Measurements from ENCODE around the gene MAPK14.

MAPK14 gene

GRCh38 chr6:36114798-36115408 is 87.3 kb downstream of the MAPK14 start:
- H3K9me3 Mint-ChIP-seq (ENCODE audit: low read depth) = no peaks in the 10 kb centered on the region
- peak overlapping the region; percentile 82 for H3K27ac Mint-ChIP-seq
- peak overlapping the region; percentile 35 for H3K4me3 Mint-ChIP-seq
- peaks cover 5% of the 10 kb centered on the region for H3K36me3 Mint-ChIP-seq
- no peaks in the 10 kb centered on the region for H3K27me3 Mint-ChIP-seq
- peaks cover 79% of the 10 kb centered on the region for H3K4me1 Mint-ChIP-seq (ENCODE audit: low read depth)

- Mint-ChIP-seq H3K27me3 (no peaks in the 10 kb centered on the region), H3K4me3 (peak overlapping the region; percentile 40), H3K4me1 (ENCODE audit: low read depth) (peaks cover 79% of the 10 kb centered on the region), H3K9me3 (ENCODE audit: low read depth) (no peaks in the 10 kb centered on the region), H3K36me3 (peaks cover 5% of the 10 kb centered on the region), H3K27ac (peak overlapping the region; percentile 41)
Observed at GRCh38 chr6:36115412-36115811, 87.8 kb downstream of the MAPK14 start.

- Mint-ChIP-seq H3K27me3 (no peaks in the 10 kb centered on the region), H3K4me3 (peak overlapping the region; percentile 51), H3K36me3 (peaks cover 5% of the 10 kb centered on the region), H3K27ac (peak overlapping the region; percentile 64), H3K9me3 (ENCODE audit: low read depth) (no peaks in the 10 kb centered on the region), H3K4me1 (ENCODE audit: low read depth) (peaks cover 87% of the 10 kb centered on the region)
Observed at GRCh38 chr6:36116066-36116864, 88.7 kb downstream of the MAPK14 start.

- H3K4me1 Mint-ChIP-seq (ENCODE audit: low read depth) = peaks cover 94% of the 10 kb centered on the region
- peaks cover 5% of the 10 kb centered on the region for H3K36me3 Mint-ChIP-seq
- H3K9me3 Mint-ChIP-seq (ENCODE audit: low read depth) = no peaks in the 10 kb centered on the region
- peak overlapping the region; percentile 30 for H3K27ac Mint-ChIP-seq
- H3K27me3 Mint-ChIP-seq = no peaks in the 10 kb centered on the region
- H3K4me3 Mint-ChIP-seq = peak overlapping the region; percentile 51
Observed at GRCh38 chr6:36116943-36117342, 89.3 kb downstream of the MAPK14 start.

- peaks cover 94% of the 10 kb centered on the region for H3K4me1 Mint-ChIP-seq (ENCODE audit: low read depth)
- peak overlapping the region; percentile 68 for H3K27ac Mint-ChIP-seq
- H3K36me3 Mint-ChIP-seq = peaks cover 5% of the 10 kb centered on the region
- H3K27me3 Mint-ChIP-seq = no peaks in the 10 kb centered on the region
- H3K9me3 Mint-ChIP-seq (ENCODE audit: low read depth) = no peaks in the 10 kb centered on the region
- H3K4me3 Mint-ChIP-seq = peak overlapping the region; percentile 59
Observed at GRCh38 chr6:36117658-36118549, 90.3 kb downstream of the MAPK14 start.

GRCh38 chr6:36118550-36119107 is 91.0 kb downstream of the MAPK14 start:
- peak overlapping the region; percentile 59 for H3K4me3 Mint-ChIP-seq
- peaks cover 5% of the 10 kb centered on the region for H3K36me3 Mint-ChIP-seq
- H3K9me3 Mint-ChIP-seq (ENCODE audit: low read depth) = no peaks in the 10 kb centered on the region
- H3K27ac Mint-ChIP-seq = peak overlapping the region; percentile 68
- no peaks in the 10 kb centered on the region for H3K27me3 Mint-ChIP-seq
- peaks cover 95% of the 10 kb centered on the region for H3K4me1 Mint-ChIP-seq (ENCODE audit: low read depth)

GRCh38 chr6:36119209-36119608 is 91.6 kb downstream of the MAPK14 start:
- Mint-ChIP-seq H3K27ac (peak overlapping the region; percentile 68), H3K4me1 (ENCODE audit: low read depth) (peaks cover 94% of the 10 kb centered on the region), H3K9me3 (ENCODE audit: low read depth) (no peaks in the 10 kb centered on the region), H3K4me3 (peak overlapping the region; percentile 59), H3K27me3 (no peaks in the 10 kb centered on the region), H3K36me3 (peaks cover 5% of the 10 kb centered on the region)

GRCh38 chr6:36120018-36120417 is 92.4 kb downstream of the MAPK14 start:
- H3K9me3 Mint-ChIP-seq (ENCODE audit: low read depth) = no peaks in the 10 kb centered on the region
- peaks cover 90% of the 10 kb centered on the region for H3K4me1 Mint-ChIP-seq (ENCODE audit: low read depth)
- no peaks in the 10 kb centered on the region for H3K27me3 Mint-ChIP-seq
- H3K36me3 Mint-ChIP-seq = peaks cover 5% of the 10 kb centered on the region
- peak overlapping the region; percentile 86 for H3K4me3 Mint-ChIP-seq
- H3K27ac Mint-ChIP-seq = peak overlapping the region; percentile 98

- Mint-ChIP-seq H3K9me3 (ENCODE audit: low read depth) (no peaks in the 10 kb centered on the region), H3K4me3 (peak overlapping the region; percentile 86), H3K27ac (peak overlapping the region; percentile 98), H3K36me3 (peaks cover 5% of the 10 kb centered on the region), H3K27me3 (no peaks in the 10 kb centered on the region), H3K4me1 (ENCODE audit: low read depth) (peaks cover 85% of the 10 kb centered on the region)
Observed at GRCh38 chr6:36120539-36120938, 92.9 kb downstream of the MAPK14 start.

GRCh38 chr6:36120979-36121786 is 93.6 kb downstream of the MAPK14 start:
- Mint-ChIP-seq H3K9me3 (ENCODE audit: low read depth) (no peaks in the 10 kb centered on the region), H3K27ac (peak overlapping the region; percentile 98), H3K4me3 (peak overlapping the region; percentile 86), H3K36me3 (peaks cover 5% of the 10 kb centered on the region), H3K27me3 (no peaks in the 10 kb centered on the region), H3K4me1 (ENCODE audit: low read depth) (peaks cover 85% of the 10 kb centered on the region)

- Mint-ChIP-seq H3K4me1 (ENCODE audit: low read depth) (peaks cover 85% of the 10 kb centered on the region), H3K9me3 (ENCODE audit: low read depth) (no peaks in the 10 kb centered on the region), H3K36me3 (peaks cover 5% of the 10 kb centered on the region), H3K27ac (peak overlapping the region; percentile 98), H3K27me3 (no peaks in the 10 kb centered on the region), H3K4me3 (peak overlapping the region; percentile 86)
Observed at GRCh38 chr6:36121787-36122494, 94.3 kb downstream of the MAPK14 start.

GRCh38 chr6:36122495-36123269 is 95.1 kb downstream of the MAPK14 start:
- H3K36me3 Mint-ChIP-seq = peaks cover 3% of the 10 kb centered on the region
- H3K4me3 Mint-ChIP-seq = no peak overlapping the region
- H3K27me3 Mint-ChIP-seq = no peaks in the 10 kb centered on the region
- H3K9me3 Mint-ChIP-seq (ENCODE audit: low read depth) = no peaks in the 10 kb centered on the region
- peaks cover 81% of the 10 kb centered on the region for H3K4me1 Mint-ChIP-seq (ENCODE audit: low read depth)
- no peak overlapping the region for H3K27ac Mint-ChIP-seq
